IPS-18c (cell line): Measurements from ENCODE around the gene SCEL.

Experiments
- H3K4me3 ChIP-seq: 2 replicates; pipeline ENCODE4 v1.7.0; 2013; ENCODE audit warnings: low read depth, mild to moderate bottlenecking, low read length, moderate library complexity; ENCODE audit not compliant: insufficient read depth
- H3K9me3 ChIP-seq: one replicate; pipeline ENCODE4 v1.6.1; 2013; ENCODE audit warnings: mild to moderate bottlenecking, low read length, moderate library complexity; ENCODE audit not compliant: control insufficient read depth, insufficient read depth

The SCEL gene

DNA sequence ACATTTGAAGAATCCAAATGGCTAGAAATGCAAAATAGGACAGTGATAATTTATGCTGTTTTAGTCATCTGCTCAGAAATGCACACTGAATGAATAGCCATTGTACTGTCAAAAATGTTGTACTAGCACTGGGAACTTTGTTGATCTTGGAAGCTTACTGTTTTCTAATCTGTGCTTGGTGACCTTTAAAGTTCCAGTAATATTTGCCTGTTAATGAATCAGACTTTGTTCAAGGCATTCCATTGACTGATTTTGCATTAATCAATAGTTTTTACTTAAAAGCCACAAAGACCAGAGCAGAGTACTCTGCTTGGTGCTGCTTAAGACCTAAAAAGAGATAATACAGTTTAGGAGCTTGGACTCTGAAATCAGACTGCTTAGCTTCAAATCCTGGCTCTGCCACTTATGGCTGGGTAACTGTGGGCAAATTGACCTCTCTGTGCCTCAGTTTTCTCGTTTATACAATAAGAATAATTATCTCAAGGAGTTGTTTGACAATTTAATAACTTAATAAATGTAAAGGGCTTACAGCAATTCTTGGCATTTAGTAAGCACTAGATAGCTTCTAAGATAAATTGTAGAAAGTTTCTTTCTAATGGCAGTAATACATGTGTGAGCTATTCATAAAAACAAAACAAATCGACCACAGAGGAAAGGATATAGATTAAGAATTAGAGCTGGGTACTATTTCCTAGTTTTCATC, 157.4 kb downstream of the SCEL start:
- no peak overlapping the region for H3K4me3 ChIP-seq
- no peaks in the 10 kb centered on the region for H3K9me3 ChIP-seq

DNA sequence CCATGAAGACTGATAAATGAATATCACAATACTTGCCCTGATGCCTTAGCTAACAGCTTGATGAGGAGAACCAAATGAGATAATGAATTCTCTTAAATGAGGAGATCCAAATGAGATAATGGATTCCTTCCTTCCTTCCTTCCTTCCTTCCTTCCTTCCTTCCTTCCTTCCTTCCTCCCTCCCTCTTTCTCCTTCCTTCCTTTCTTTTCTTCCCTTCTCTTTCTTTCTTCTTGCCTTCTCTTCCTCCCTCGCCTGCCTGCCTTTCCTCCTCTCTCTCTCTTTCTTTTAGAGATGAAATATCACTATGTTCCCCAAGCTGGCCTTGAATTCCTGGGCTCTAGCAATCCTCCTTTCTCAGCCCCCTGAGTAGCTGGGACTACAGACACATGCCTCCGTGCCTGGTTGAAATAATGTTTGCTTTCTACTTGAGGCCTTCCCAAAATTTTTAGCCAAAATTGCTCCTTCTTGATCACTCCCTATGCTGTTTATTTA, 158.0 kb downstream of the SCEL start:
- Histone ChIP-seq H3K9me3 (no peaks in the 10 kb centered on the region), H3K4me3 (no peak overlapping the region)
